NCI-H446 treated with DMSO at 0.1 percent for 48 hours (cell line): ENCODE data around the gene CLCNKB.
"Not testable (repeated sequence)": the region's sequence is repeated elsewhere in the genome, so short reads cannot be mapped to it uniquely, and the experiment has no call there.

Experiments
- DNase-seq: peaks from one replicate; lab custom pipeline; 2025; lab: John Stamatoyannopoulos, UW

The CLCNKB gene

DNA sequence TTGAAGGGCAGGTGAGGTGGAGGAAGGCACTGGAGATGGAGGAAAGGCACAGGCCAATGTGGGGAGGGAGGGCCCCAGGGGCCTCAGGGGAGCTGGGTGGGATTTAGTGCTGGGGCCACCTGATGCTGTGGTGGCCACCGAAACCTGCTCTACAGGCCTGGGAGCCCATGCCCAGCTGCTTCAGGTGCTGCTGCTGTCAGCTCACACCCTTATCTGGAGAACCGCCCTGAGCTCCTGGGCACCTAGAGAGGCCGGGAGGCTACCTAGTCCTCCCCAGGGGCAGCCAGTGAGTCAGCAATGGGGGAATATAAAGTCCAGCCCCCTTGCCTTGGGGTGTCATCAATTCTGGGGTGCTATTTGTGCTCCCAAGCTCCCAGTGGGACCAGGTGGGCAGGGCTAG lies 17.7 kb downstream of the CLCNKB start:
- DNase-seq, result no peak

DNA sequence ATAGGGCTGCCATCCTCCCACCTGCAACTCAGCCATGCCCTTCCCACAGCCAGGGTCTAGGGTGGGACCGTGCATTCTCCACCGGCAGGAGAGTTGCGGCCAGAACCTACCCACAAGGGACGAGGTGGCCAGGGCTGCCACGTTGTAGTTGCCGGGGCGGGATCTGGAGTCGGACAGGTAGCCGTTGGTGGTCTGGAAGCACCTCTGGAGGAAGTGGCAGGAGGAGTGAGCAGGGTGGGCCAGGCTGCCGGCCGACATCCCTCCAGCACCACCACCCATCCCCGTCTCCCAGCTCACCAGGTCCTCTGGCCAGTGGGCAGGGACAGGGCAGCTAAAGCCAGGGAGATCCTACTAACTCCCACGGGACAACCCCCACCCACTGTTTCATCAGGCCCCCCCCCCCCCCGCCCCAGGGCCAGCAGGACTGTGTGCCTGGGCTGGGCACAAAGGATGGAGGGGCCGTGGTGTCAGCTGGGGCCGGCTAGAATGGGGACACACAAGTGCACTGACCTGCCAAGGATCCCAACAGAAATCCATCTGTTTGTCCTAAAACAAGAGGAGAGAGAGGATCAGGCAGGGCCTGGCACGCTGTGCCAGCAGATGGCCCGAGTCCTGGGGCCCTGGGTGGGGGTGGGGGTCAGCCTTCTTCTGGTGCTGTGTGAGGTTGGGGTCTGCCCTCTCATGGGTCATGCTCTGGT lies 18.6 kb downstream of the CLCNKB start:
- DNase-seq, result not testable (repeated sequence)

DNA sequence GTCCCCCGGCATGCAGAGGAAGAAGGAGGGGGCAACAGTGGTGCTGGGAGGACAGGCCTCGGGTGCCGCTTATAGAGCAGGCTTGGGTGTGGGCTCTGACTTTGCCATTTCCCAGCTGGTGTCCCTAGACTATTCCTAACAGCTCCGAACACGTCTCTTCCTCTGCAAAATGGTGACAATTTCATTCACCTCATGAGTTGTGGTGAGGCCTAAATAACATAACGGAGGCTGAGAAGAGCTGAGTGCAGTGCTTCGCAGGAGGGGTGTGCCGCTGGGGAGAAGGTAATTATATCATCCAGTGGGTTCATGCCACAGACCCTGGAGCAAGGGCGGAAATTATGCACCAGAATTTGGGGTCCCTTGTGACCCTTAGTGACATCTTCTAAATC lies 19.1 kb downstream of the CLCNKB start:
- not testable (repeated sequence) for DNase-seq

DNA sequence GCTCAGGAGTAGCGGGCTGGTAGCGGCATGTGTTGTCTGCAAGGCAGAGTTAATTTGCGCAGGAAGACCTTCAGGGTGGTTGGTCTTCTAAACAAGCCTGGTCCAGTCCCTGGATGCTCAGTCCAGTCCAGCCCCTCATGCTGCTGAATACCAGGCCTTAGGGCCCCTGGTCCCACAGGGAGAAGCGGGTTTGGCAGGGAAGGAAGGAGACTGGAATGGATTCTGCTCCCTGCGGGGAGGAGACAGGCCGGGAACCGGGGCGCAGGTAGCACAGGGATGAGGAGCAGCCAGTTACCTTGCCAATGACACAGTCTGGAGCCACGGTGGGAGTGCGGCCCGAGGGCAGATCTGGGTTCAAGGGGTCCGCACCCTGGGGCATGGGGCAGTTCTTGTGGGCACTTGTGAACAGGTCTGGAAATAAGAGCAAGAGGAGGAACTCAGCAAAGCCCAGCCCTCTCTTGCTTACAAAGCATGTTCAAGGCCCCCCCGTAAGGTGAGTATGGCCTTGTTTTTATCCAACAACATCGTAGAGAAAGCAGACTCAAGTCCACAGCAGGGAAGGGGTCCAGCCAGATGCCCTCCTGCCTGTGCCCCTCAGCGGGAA lies 19.7 kb downstream of the CLCNKB start:
- DNase-seq, result no peak

GRCh38 chr1:16063921-16064320 lies 20.3 kb downstream of the CLCNKB start:
- no peak for DNase-seq

DNA sequence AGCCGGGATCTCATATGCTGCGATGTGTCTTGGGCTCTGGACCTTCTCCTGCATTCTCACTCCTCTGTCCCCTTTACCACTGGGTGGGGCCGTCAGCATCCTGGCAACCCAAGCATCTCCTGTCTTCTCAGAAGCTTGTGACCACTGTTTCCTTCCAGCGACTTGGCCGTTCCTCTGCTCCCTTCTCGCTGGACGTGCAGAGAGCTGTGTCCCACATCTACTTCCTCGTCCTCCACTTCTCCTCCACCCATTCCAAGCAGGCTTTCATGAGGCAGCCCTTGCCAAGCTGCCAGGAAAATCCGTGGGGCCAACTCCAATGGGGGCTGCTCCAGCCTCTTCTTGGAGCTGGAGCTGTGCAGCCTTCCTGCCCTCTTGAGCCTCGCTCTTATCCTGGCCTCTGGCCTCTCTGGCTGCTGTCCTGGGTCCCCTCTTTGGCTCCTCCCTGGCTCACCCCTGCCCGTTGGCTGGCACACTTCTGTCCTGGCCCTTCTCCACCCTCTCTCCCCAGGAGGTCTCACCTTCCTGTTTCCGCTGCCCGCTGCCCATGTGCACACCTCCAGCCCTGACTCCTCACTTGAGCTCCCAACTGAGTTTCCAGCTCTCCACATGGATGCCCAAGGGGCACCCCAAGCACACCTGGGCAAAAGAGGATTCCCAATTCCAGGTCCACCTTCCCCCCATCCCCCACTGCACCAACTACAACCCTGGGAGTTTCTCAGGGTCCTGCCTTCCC lies 21.1 kb downstream of the CLCNKB start:
- no peak for DNase-seq

- no peak for DNase-seq
Observed at GRCh38 chr1:16065269-16065576, 21.6 kb downstream of the CLCNKB start.

GRCh38 chr1:16066245-16066644 lies 22.7 kb downstream of the CLCNKB start:
- no peak for DNase-seq

GRCh38 chr1:16067127-16067768 lies 23.7 kb downstream of the CLCNKB start:
- no peak for DNase-seq

- no peak for DNase-seq
Observed at GRCh38 chr1:16067933-16068332, 24.4 kb downstream of the CLCNKB start.

GRCh38 chr1:16068356-16069270 lies 25.0 kb downstream of the CLCNKB start:
- DNase-seq, result no peak

DNA sequence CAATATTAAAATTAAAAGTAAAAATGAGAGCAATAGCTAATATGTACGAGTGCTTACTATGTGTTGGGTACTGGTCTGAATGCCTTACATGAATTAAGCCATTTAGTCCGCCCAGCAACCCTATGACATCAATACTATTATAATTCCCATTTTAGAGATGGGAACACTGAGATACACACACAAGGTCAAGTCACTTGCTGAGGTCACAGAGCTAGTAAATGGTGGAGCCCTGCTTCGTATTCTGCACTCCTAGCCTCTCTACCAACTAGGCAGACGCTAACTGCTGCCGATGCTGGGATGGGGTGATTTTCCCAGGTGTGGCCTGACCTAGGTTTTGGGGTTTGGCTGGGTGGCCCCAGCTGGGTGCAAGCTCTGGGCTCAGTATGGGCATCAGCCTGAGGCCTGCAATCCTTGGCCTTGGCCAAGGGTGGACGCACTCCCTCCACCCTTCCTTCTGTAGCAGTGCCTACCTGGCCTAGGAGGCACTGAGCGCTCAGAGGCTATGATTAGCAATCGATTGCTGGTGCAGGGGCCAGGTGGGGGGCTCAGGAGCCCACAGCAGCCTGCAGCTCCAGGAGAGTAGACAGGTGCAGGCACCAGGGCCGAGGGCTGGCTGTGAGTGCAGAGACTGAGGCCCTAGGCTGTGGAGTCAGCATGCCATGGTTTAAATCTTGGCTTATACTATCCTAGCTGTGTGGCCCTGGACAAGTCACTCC lies 27.2 kb downstream of the CLCNKB start:
- DNase-seq, result no peak

GRCh38 chr1:16071614-16072013 lies 28.0 kb downstream of the CLCNKB start:
- DNase-seq, result no peak

- DNase-seq, result no peak
Observed at GRCh38 chr1:16072095-16072494, 28.5 kb downstream of the CLCNKB start.

- DNase-seq, result no peak
Observed at GRCh38 chr1:16072616-16073484, 29.3 kb downstream of the CLCNKB start.

DNA sequence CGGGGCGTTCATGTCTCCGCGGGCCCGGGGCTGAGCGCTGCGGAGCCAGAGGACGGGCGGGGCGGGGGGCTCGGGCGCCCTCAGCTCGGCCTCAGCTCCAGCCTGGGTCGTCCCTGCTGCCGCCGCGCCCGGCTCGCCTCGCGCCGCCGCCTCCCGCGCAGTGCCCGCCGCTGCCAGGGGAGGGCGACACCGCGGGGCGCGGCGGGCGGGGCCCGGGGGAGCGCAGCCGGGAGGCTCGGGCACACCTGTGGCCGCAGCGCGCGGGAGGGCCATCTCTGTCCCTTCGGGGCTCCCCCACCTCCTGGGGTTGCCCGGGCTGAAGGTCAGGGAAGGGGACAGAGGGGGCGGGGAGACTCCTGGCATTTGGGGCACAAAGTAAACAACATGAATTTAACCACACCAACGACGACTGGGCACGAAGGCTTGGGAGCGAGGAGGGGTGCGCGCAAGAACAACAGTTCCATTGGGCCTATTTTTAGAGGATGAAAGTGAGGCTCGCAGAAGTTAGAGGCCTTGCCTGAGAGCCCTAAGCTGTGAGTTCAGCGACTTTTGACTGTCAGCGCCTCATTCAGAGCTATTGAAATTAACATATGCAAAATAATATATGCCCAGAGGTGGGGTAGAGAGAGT lies 30.0 kb downstream of the CLCNKB start, which contains the start of gene FAM131C:
Gene FAM131C, minus strand, starts transcription at position 162 of the 630 bp plus-strand sequence. CDS start 209 bp downstream, outside the sequence.
- no peak for DNase-seq

GRCh38 chr1:16074217-16074616 lies 30.6 kb downstream of the CLCNKB start:
- no peak for DNase-seq

GRCh38 chr1:16075337-16076030 lies 31.9 kb downstream of the CLCNKB start:
- DNase-seq, result no peak
